ENCODE data around the gene TLCD2. TPM values are rescaled to one million over a fixed set of nuclear protein-coding genes. Genes with fewer than 3 reads are reported as not detected.

The TLCD2 gene
- total and polyA plus RNA-seq, 11 donors = 1.5 to 6.1 (median 2.3) TPM

GRCh38 chr17:1735418-1735817, 25.2 kb upstream of the TLCD2 start:
- no peaks in the 10 kb centered on the region for H3K27me3 ChIP-seq
- 94 to 98% (median 96%) methylated on average over 10 of the region's 10 CpGs for WGBS, 4 donors
- intact Hi-C loops (cut with DNase I) = loop anchor here in 1 of 10 donors (10.0 kb wide), 1 partner anchor 299 kb away; the partner anchor contains the start of gene DPH1

GRCh38 chr17:1733759-1734158, 23.6 kb upstream of the TLCD2 start:
- Histone ChIP-seq H3K4me3 (no peak overlapping the region), H3K27me3 (no peaks in the 10 kb centered on the region), H3K4me1 (peaks cover 0 to 56% (median 28%) of the 10 kb centered on the region in 12 donors), H3K36me3 (peaks cover 0 to 75% (median 49%) of the 10 kb centered on the region in 9 donors), H3K27ac (no peak overlapping the region), H3K9me3 (no peaks in the 10 kb centered on the region)
- ATAC-seq (no peak), DNase-seq (peak in 1 of 5 donors; percentile 24)
- 95 to 98% (median 96%) methylated on average over 37 to 38 of the region's 38 CpGs for WGBS, 4 donors
- intact Hi-C loops (cut with DNase I) = loop anchor here in 1 of 10 donors (10.0 kb wide), 1 partner anchor 301 kb away; the partner anchor contains the start of gene DPH1
- TF ChIP-seq POLR2A (IDR thresholded peaks at IDR 0.05) = no peak
- no peak for TF ChIP-seq CTCF (IDR thresholded peaks at IDR 0.05)

More at GRCh38 chr17:1735418-1735817, 25.2 kb upstream of the TLCD2 start:
- Histone ChIP-seq H3K4me3 (no peak overlapping the region), H3K36me3 (peaks cover 0 to 68% (median 45%) of the 10 kb centered on the region in 9 donors), H3K27ac (peak overlapping the region in 1 of 12 donors; percentile 51), H3K4me1 (peaks cover 0 to 39% (median 25%) of the 10 kb centered on the region in 12 donors), H3K9me3 (no peaks in the 10 kb centered on the region)
- TF ChIP-seq POLR2A (IDR thresholded peaks at IDR 0.05) (no peak), CTCF (IDR thresholded peaks at IDR 0.05) (no peak)
- DNase-seq (peak in 1 of 5 donors; percentile 23), ATAC-seq (no peak)

- H3K4me1 ChIP-seq = peaks cover 0 to 60% (median 27%) of the 10 kb centered on the region in 12 donors
Measured at GRCh38 chr17:1732833-1733321, 22.7 kb upstream of the TLCD2 start.

More at GRCh38 chr17:1732833-1733321, 22.7 kb upstream of the TLCD2 start:
- H3K36me3 ChIP-seq = peaks cover 0 to 80% (median 50%) of the 10 kb centered on the region in 9 donors
- H3K27ac ChIP-seq = no peak overlapping the region
- no peak for DNase-seq
- H3K4me3 ChIP-seq = no peak overlapping the region
- no peaks in the 10 kb centered on the region for H3K9me3 ChIP-seq
- 68 to 88% (median 82%) methylated on average over 11 of the region's 11 CpGs for WGBS, 4 donors
- intact Hi-C loops (cut with DNase I) = loop anchor here in 1 of 10 donors (10.0 kb wide), 1 partner anchor 302 kb away; the partner anchor contains the start of gene DPH1
- no peaks in the 10 kb centered on the region for H3K27me3 ChIP-seq
- ATAC-seq = no peak
- TF ChIP-seq POLR2A (IDR thresholded peaks at IDR 0.05) (no peak), CTCF (IDR thresholded peaks at IDR 0.05) (no peak)

Measured in heart left ventricle (tissue), 16 donors.